C4-2B (cell line): ENCODE data around the gene TRIP6.

Experiments used
- ZFX ChIP-seq: fragments of 450-650 bp; IDR thresholded peaks from 2 replicates; pipeline ENCODE4 v1.6.1; 2017
- TF ChIP-seq, protein P1 (sequence below): fragments of 450-650 bp; conservative IDR thresholded peaks from 2 replicates; pipeline ENCODE4 v1.5.1; 2017; ENCODE audit warnings: mild to moderate bottlenecking

DNA sequence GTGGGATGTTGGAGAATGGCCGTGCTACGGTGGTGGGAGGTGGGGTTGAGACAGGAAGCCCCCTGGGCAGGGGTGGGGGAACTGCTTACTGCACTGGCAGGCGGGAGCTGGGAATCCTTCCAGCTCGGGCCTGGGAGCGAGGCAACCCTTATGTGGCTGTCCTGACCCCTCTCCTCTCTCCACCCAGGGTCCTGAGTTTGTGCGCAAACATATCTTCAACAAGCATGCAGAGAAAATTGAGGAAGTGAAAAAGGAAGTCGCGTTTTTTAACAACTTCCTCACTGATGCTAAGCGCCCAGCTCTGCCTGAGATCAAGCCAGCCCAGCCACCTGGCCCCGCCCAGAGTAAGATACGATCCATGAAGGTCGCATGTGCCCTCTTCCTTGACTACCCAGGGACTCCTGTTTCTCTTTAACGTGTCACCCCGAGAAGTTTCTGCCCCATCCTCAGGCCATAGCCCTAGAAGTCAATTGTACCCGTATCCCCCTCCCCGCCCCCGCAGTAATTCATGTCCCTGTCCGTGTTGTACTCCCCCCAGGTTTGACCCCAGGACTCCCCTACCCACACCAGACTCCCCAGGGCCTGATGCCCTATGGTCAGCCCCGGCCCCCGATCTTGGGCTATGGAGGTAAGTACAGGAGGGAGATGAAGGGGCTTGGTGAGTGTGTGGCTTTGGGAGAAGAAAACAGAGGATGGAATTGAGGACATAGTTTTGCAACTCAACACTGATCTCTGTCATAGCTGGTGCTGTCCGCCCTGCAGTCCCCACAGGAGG, 20.5 kb downstream of the TRIP6 start:
- TF ChIP-seq, protein P1, sequence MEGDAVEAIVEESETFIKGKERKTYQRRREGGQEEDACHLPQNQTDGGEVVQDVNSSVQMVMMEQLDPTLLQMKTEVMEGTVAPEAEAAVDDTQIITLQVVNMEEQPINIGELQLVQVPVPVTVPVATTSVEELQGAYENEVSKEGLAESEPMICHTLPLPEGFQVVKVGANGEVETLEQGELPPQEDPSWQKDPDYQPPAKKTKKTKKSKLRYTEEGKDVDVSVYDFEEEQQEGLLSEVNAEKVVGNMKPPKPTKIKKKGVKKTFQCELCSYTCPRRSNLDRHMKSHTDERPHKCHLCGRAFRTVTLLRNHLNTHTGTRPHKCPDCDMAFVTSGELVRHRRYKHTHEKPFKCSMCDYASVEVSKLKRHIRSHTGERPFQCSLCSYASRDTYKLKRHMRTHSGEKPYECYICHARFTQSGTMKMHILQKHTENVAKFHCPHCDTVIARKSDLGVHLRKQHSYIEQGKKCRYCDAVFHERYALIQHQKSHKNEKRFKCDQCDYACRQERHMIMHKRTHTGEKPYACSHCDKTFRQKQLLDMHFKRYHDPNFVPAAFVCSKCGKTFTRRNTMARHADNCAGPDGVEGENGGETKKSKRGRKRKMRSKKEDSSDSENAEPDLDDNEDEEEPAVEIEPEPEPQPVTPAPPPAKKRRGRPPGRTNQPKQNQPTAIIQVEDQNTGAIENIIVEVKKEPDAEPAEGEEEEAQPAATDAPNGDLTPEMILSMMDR: no peak
- no peak for TF ChIP-seq ZFX
